ENCODE results near the gene GUCA1C. TPM values are rescaled to one million over a fixed set of nuclear protein-coding genes. Genes with fewer than 3 reads are reported as not detected.

The GUCA1C gene
- total RNA-seq, 3 donors from 2014 or later = not detected

GRCh38 chr3:108973019-108973418 lies 19.3 kb upstream of the GUCA1C start:
- Histone ChIP-seq H3K27ac (no peak overlapping the region), H3K27me3 (no peaks in the 10 kb centered on the region), H3K9me3 (no peaks in the 10 kb centered on the region), H3K36me3 (no peaks in the 10 kb centered on the region), H3K4me1 (no peaks in the 10 kb centered on the region), H3K4me3 (no peak overlapping the region)
- no peak for DNase-seq (ENCODE audit: low spot score in 2 of 2)
- intact Hi-C loops (cut with DNase I; ENCODE audit: low total_unique reads) = no loop called here
- TF ChIP-seq, protein P1, sequence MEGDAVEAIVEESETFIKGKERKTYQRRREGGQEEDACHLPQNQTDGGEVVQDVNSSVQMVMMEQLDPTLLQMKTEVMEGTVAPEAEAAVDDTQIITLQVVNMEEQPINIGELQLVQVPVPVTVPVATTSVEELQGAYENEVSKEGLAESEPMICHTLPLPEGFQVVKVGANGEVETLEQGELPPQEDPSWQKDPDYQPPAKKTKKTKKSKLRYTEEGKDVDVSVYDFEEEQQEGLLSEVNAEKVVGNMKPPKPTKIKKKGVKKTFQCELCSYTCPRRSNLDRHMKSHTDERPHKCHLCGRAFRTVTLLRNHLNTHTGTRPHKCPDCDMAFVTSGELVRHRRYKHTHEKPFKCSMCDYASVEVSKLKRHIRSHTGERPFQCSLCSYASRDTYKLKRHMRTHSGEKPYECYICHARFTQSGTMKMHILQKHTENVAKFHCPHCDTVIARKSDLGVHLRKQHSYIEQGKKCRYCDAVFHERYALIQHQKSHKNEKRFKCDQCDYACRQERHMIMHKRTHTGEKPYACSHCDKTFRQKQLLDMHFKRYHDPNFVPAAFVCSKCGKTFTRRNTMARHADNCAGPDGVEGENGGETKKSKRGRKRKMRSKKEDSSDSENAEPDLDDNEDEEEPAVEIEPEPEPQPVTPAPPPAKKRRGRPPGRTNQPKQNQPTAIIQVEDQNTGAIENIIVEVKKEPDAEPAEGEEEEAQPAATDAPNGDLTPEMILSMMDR (IDR thresholded peaks at IDR 0.05) = no peak
- no peak for TF ChIP-seq POLR2AphosphoS5 (IDR thresholded peaks at IDR 0.05)
- no peak for TF ChIP-seq POLR2A (IDR thresholded peaks at IDR 0.05)

- Histone ChIP-seq H3K27ac (no peak overlapping the region), H3K4me1 (no peaks in the 10 kb centered on the region), H3K27me3 (no peaks in the 10 kb centered on the region), H3K36me3 (no peaks in the 10 kb centered on the region), H3K9me3 (no peaks in the 10 kb centered on the region), H3K4me3 (no peak overlapping the region)
- intact Hi-C loops (cut with DNase I; ENCODE audit: low total_unique reads) = no loop called here
- no peak for DNase-seq (ENCODE audit: low spot score in 2 of 2)
- TF ChIP-seq POLR2A (IDR thresholded peaks at IDR 0.05) (no peak), POLR2AphosphoS5 (IDR thresholded peaks at IDR 0.05) (no peak)
- TF ChIP-seq, protein P1 (IDR thresholded peaks at IDR 0.05) = no peak
These were observed 18.8 kb upstream of the GUCA1C start for GRCh38 chr3:108972482-108972881.

- H3K9me3 ChIP-seq = no peaks in the 10 kb centered on the region
- H3K4me1 ChIP-seq = no peaks in the 10 kb centered on the region
- H3K27ac ChIP-seq = no peak overlapping the region
- TF ChIP-seq, protein P1 (IDR thresholded peaks at IDR 0.05) = no peak
- no peak for TF ChIP-seq POLR2A (IDR thresholded peaks at IDR 0.05)
- no peak for TF ChIP-seq POLR2AphosphoS5 (IDR thresholded peaks at IDR 0.05)
- no peak for DNase-seq (ENCODE audit: low spot score in 2 of 2)
- intact Hi-C loops (cut with DNase I; ENCODE audit: low total_unique reads) = no loop called here
- no peaks in the 10 kb centered on the region for H3K36me3 ChIP-seq
- H3K4me3 ChIP-seq = no peak overlapping the region
- H3K27me3 ChIP-seq = no peaks in the 10 kb centered on the region
These were observed 16.9 kb upstream of the GUCA1C start for GRCh38 chr3:108970561-108970960.

- no peak for DNase-seq (ENCODE audit: low spot score in 2 of 2)
- no peaks in the 10 kb centered on the region for H3K27me3 ChIP-seq
- no peak overlapping the region for H3K4me3 ChIP-seq
- H3K4me1 ChIP-seq = no peaks in the 10 kb centered on the region
- no peak overlapping the region for H3K27ac ChIP-seq
- intact Hi-C loops (cut with DNase I; ENCODE audit: low total_unique reads) = no loop called here
- TF ChIP-seq POLR2AphosphoS5 (IDR thresholded peaks at IDR 0.05) (no peak), POLR2A (IDR thresholded peaks at IDR 0.05) (no peak)
- TF ChIP-seq, protein P1 (IDR thresholded peaks at IDR 0.05) = no peak
- no peaks in the 10 kb centered on the region for H3K9me3 ChIP-seq
- no peaks in the 10 kb centered on the region for H3K36me3 ChIP-seq
These were observed 13.1 kb upstream of the GUCA1C start for GRCh38 chr3:108966773-108967172.

DNA sequence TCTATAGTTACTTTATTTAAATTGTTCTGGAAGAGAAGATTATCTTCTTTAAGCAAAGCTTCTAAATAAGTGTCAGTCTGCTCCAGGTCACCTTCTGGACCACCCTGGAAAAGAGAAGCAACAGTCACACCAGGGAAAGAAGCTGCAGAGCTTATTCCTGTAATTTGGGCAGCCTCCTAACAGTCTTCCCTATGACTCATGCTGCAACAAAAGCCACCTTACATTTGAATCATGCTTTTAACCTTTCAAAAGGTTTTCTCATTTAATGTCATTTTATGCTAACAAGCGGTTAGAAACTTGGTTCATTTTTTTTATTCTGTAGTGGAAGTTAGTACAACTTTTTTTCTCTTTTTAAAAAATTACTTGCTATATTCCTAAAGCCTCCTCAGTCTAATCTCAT lies 5.3 kb upstream of the GUCA1C start:
- intact Hi-C loops (cut with DNase I; ENCODE audit: low total_unique reads) = no loop called here
- Histone ChIP-seq H3K36me3 (no peaks in the 10 kb centered on the region), H3K27ac (no peak overlapping the region), H3K4me3 (no peak overlapping the region), H3K27me3 (no peaks in the 10 kb centered on the region), H3K9me3 (no peaks in the 10 kb centered on the region), H3K4me1 (no peaks in the 10 kb centered on the region)
- DNase-seq (ENCODE audit: low spot score in 2 of 2) = no peak
- TF ChIP-seq, protein P1 (IDR thresholded peaks at IDR 0.05) = no peak
- TF ChIP-seq POLR2AphosphoS5 (IDR thresholded peaks at IDR 0.05) (no peak), POLR2A (IDR thresholded peaks at IDR 0.05) (no peak)
